GM12891 (cell line): Measurements from ENCODE around the gene FERMT2.

Experiments used
- DNase-seq: peaks from one replicate; pipeline ENCODE4 v3.0.0; 2011; ENCODE audit warnings: low spot score; ENCODE audit not compliant: insufficient read length
- FAIRE-seq: peaks from 2 replicates; lab custom pipeline; 2011; peaks lifted over from hg19 to GRCh38; lab: Jason Lieb, UNC
- PAX5 ChIP-seq: IDR thresholded peaks from 2 replicates; pipeline ENCODE4 v1.6.1; 2011; ENCODE audit warnings: low read length, moderate library complexity, mild to moderate bottlenecking; ENCODE audit not compliant: insufficient read depth, severe bottlenecking
- POLR2A ChIP-seq: IDR thresholded peaks from 2 replicates; pipeline ENCODE4 v1.6.1; 2011; ENCODE audit warnings: low read depth, low read length, control low read depth
- POLR2AphosphoS5 ChIP-seq: IDR thresholded peaks from 2 replicates; pipeline ENCODE4 v1.6.1; 2011; ENCODE audit warnings: low read depth, low read length, control low read depth
- POU2F2 ChIP-seq: IDR thresholded peaks from 2 replicates; pipeline ENCODE4 v1.6.1; 2011; ENCODE audit warnings: low read depth, mild to moderate bottlenecking, control low read depth, low read length, moderate library complexity
- SPI1 ChIP-seq: IDR thresholded peaks from 2 replicates; pipeline ENCODE4 v1.6.1; 2011; ENCODE audit warnings: low read depth, low read length, control low read depth
- TAF1 ChIP-seq: IDR thresholded peaks from 2 replicates; pipeline ENCODE4 v1.6.1; 2011; ENCODE audit warnings: low read depth, low read length, control low read depth

Gene FERMT2

GRCh38 chr14:52808101-52808500 lies 142.7 kb downstream of the FERMT2 start:
- DNase-seq (no peak), FAIRE-seq (no peak)
- TF ChIP-seq POU2F2 (no peak), POLR2A (no peak), PAX5 (no peak), SPI1 (no peak), TAF1 (no peak), POLR2AphosphoS5 (no peak)
